A673 (cell line): ENCODE results near the gene PRR11. TPM values are rescaled to one million over a fixed set of nuclear protein-coding genes. Genes with fewer than 3 reads are reported as not detected.

Source experiments
- BruUV-seq: library from RNA; stranded (reverse); fragments of 400-500 nt; replicated peaks from 2 replicates; lab custom pipeline; 2021; lab: Mats Ljungman, UMichigan
- CTCF ChIA-PET: fragments of 300-600 bp; sonication (Branson Sonifier 250); formaldehyde crosslinking; loops from one replicate; lab custom pipeline; 2022; ENCODE audit warnings: antibody characterized with exemption; lab: Charles Lee
- POLR2A ChIA-PET: fragments of 300-600 bp; sonication (Branson Sonifier 250); formaldehyde crosslinking; loops from one replicate; lab custom pipeline; 2022; ENCODE audit warnings: antibody characterized with exemption; ENCODE audit not compliant: low non-redundant PET; lab: Charles Lee
- DNase-seq: peaks from one replicate; pipeline ENCODE4 v3.0.0-alpha.2; 2015; ENCODE audit warnings: low spot score
- H3K27ac ChIP-seq: fragments of 200-600 bp; sonication (generic); 2 replicates; pipeline ENCODE4 v1.5.1; 2016; ENCODE audit warnings: mixed run types, low read depth, mild to moderate bottlenecking, mixed read lengths, antibody characterized with exemption, low read length; ENCODE audit not compliant: poor library complexity, severe bottlenecking
- H3K27me3 ChIP-seq: fragments of 200-600 bp; sonication (generic); replicated peaks from 2 replicates; pipeline ENCODE4 v1.6.1; 2017; ENCODE audit warnings: mixed run types, low read depth, mild to moderate bottlenecking, mixed read lengths, antibody characterized with exemption, low read length; ENCODE audit not compliant: insufficient read depth, poor library complexity
- H3K36me3 ChIP-seq: fragments of 200-600 bp; sonication (generic); 2 replicates; pipeline ENCODE4 v1.6.1; 2016; ENCODE audit warnings: mixed run types, mild to moderate bottlenecking, mixed read lengths, antibody characterized with exemption, low read length; ENCODE audit not compliant: insufficient read depth, poor library complexity, severe bottlenecking
- H3K4me1 ChIP-seq: fragments of 200-600 bp; sonication (generic); 2 replicates; pipeline ENCODE4 v1.6.1; 2017; ENCODE audit warnings: mixed run types, mild to moderate bottlenecking, mixed read lengths, antibody characterized with exemption, low read length; ENCODE audit not compliant: insufficient read depth, poor library complexity, severe bottlenecking
- H3K4me3 ChIP-seq: fragments of 200-600 bp; sonication (generic); 2 replicates; pipeline ENCODE4 v1.5.1; 2016; ENCODE audit warnings: low read depth, mixed run types, mild to moderate bottlenecking, mixed read lengths, low read length; ENCODE audit not compliant: poor library complexity, severe bottlenecking
- H3K9me3 ChIP-seq: fragments of 200-600 bp; sonication (generic); 2 replicates; pipeline ENCODE4 v1.6.1; 2016; ENCODE audit warnings: mixed run types, low read depth, mild to moderate bottlenecking, mixed read lengths, antibody characterized with exemption, low read length; ENCODE audit not compliant: poor library complexity, severe bottlenecking
- EZH2 ChIP-seq: fragments of 200-600 bp; sonication (generic); IDR thresholded peaks from 2 replicates; pipeline ENCODE4 v1.6.1; 2017; ENCODE audit warnings: borderline replicate concordance, low read depth, mild to moderate bottlenecking, mixed read lengths, antibody characterized with exemption, low read length; ENCODE audit not compliant: poor library complexity, severe bottlenecking
- intact Hi-C: fragments of 100-400 bp; cut with micrococcal nuclease; formaldehyde crosslinking; loops from one replicate; pipeline ENCODE4 v1.10.0; 2022; ENCODE audit not compliant: unreplicated experiment
- microRNA-seq: library from miRNA; unstranded; fragments of <30 nt; microRNA quantifications from one replicate; pipeline ENCODE4 v1.2.0, GENCODE V29; 2021
- total RNA-seq: library from RNA; stranded (reverse); gene quantifications from 2 replicates; pipeline ENCODE4 v1.2.3, GENCODE V29; 2021
- TF ChIP-seq, protein P1 (sequence below): fragments of 300-800, 200-600 bp; sonication (generic); conservative IDR thresholded peaks from 2 replicates; pipeline ENCODE4 v1.5.1; 2017; ENCODE audit warnings: low read depth, mild to moderate bottlenecking, antibody characterized with exemption, low read length, moderate library complexity, mixed read lengths

PRR11 gene
- total RNA-seq, 1 experiment from 2014 or later = 123 TPM

DNA sequence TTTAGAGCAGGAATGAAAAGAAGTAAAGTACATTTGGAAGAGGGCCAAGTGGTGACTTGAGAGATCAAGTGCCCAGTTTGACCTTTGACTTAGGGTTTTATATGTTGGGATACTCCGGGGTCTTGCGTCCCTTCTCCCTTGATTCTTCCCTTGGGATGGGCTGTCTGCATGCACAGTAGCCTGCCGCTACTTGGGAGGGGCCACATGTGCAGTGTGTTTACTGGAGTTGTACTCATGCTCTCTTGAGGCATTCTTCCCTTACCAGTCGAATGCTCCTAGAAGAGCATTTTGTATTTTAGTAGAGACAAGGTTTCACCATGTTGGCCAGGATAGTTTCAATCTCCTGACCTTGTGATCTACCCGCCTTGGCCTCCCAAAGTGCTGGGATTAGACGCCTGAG, 88.5 kb downstream of the PRR11 start:
- ChIA-PET POLR2A (no interaction called here), CTCF (no interaction called here)

More for the DNA sequence above, 88.5 kb downstream of the PRR11 start:
- no TSS peak for BruUV-seq
- intact Hi-C loops = no loop called here
- no peak overlapping the region for H3K27ac ChIP-seq
- no peaks in the 10 kb centered on the region for H3K9me3 ChIP-seq
- TF ChIP-seq, protein P1, sequence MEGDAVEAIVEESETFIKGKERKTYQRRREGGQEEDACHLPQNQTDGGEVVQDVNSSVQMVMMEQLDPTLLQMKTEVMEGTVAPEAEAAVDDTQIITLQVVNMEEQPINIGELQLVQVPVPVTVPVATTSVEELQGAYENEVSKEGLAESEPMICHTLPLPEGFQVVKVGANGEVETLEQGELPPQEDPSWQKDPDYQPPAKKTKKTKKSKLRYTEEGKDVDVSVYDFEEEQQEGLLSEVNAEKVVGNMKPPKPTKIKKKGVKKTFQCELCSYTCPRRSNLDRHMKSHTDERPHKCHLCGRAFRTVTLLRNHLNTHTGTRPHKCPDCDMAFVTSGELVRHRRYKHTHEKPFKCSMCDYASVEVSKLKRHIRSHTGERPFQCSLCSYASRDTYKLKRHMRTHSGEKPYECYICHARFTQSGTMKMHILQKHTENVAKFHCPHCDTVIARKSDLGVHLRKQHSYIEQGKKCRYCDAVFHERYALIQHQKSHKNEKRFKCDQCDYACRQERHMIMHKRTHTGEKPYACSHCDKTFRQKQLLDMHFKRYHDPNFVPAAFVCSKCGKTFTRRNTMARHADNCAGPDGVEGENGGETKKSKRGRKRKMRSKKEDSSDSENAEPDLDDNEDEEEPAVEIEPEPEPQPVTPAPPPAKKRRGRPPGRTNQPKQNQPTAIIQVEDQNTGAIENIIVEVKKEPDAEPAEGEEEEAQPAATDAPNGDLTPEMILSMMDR = no peak
- no peak for TF ChIP-seq EZH2
- DNase-seq = no peak
- no peaks in the 10 kb centered on the region for H3K36me3 ChIP-seq
- no peaks in the 10 kb centered on the region for H3K27me3 ChIP-seq
- H3K4me1 ChIP-seq = no peaks in the 10 kb centered on the region
- H3K4me3 ChIP-seq = no peak overlapping the region

Small RNA genes lying within 50 kb of the gene (microRNA-seq; reads per million reads assigned to microRNA genes)
- gene MIR301A (3,825 reads per million, percentile 91 among the genes with 10 or more reads in this experiment), gene MIR454 (5,160 reads per million, percentile 93 among the genes with 10 or more reads in this experiment)

Other genes with a start within 250 kb of the PRR11 start
- gene TRIM37, start 48.9 kb upstream of the PRR11 start, total RNA-seq = 39.4 and 40.0 TPM in 2 replicates
- 127 and 158 TPM in 2 replicates for gene SKA2, start 560 bp upstream of the PRR11 start, total RNA-seq
- gene SMG8, start 54.3 kb downstream of the PRR11 start, total RNA-seq = 21.1 and 22.5 TPM in 2 replicates
- 2.6 and 5.1 TPM in 2 replicates for gene GDPD1, start 64.8 kb downstream of the PRR11 start, total RNA-seq
- 0.60 and 0.96 TPM in 2 replicates for gene YPEL2, start 175.9 kb downstream of the PRR11 start, total RNA-seq